Activated CD4-positive, alpha-beta T cell treated with anti-CD3 and anti-CD28 coated beads for 36 hours (primary cell): Measurements from ENCODE around the gene SLCO1A2. TPM values are rescaled to one million over a fixed set of nuclear protein-coding genes. Genes with fewer than 3 reads are reported as not detected.

Experiments
- ATAC-seq: fragments of 200-7000 bp; cut with Tn5 transposase; one replicate; pipeline ENCODE4 v1.10.0; 2021; ENCODE audit warnings: mild to moderate bottlenecking, moderate library complexity
- CTCF ChIA-PET: fragments of 350-600 bp; sonication (Branson Sonifier 250); formaldehyde crosslinking; loops from one replicate; lab custom pipeline; 2021; ENCODE audit warnings: antibody characterized with exemption; lab: Charles Lee
- POLR2A ChIA-PET: fragments of 350-600 bp; sonication (Branson Sonifier 250); formaldehyde crosslinking; loops from one replicate; lab custom pipeline; 2021; ENCODE audit warnings: antibody characterized with exemption, inconsistent platforms; lab: Charles Lee
- DNase-seq: peaks from one replicate; pipeline ENCODE4 v3.0.0-alpha.2; 2020
- H3K27ac Mint-ChIP-seq: one replicate; pipeline ENCODE4 v1.8.0; 2021; ENCODE audit warnings: mixed read lengths
- H3K27me3 Mint-ChIP-seq: one replicate; pipeline ENCODE4 v1.8.0; 2021; ENCODE audit warnings: mixed read lengths
- H3K36me3 Mint-ChIP-seq: one replicate; pipeline ENCODE4 v1.8.0; 2021; ENCODE audit warnings: low read depth, mixed read lengths
- H3K4me1 Mint-ChIP-seq: one replicate; pipeline ENCODE4 v1.8.0; 2021; ENCODE audit warnings: mixed read lengths
- H3K4me3 Mint-ChIP-seq: one replicate; pipeline ENCODE4 v1.8.0; 2021; ENCODE audit warnings: mild to moderate bottlenecking, moderate library complexity, mixed read lengths
- H3K9me3 Mint-ChIP-seq: one replicate; pipeline ENCODE4 v1.8.0; 2021; ENCODE audit warnings: low read depth, mixed read lengths
- intact Hi-C, 2 experiments: fragments of 100-400 bp; cut with DNase I in 1 of 2; cut with micrococcal nuclease in 1 of 2; formaldehyde crosslinking; loops; one replicate each; pipeline versions ENCODE4 v1.14.2 to v1.15.1; 2022 to 2024; cut with DNase I, micrococcal nuclease
- total RNA-seq, 2 experiments: library from RNA; stranded (reverse); gene quantifications; one replicate each; pipeline ENCODE4 v1.2.3, GENCODE V29; 2021

Gene SLCO1A2
- total RNA-seq, 2 experiments from 2014 or later = not detected

GRCh38 chr12:21257172-21257571 lies 77.5 kb downstream of the SLCO1A2 start:
- no peaks in the 10 kb centered on the region for H3K4me1 Mint-ChIP-seq
- no peak overlapping the region for H3K4me3 Mint-ChIP-seq
- H3K36me3 Mint-ChIP-seq = no peaks in the 10 kb centered on the region
- no peak overlapping the region for H3K27ac Mint-ChIP-seq
- intact Hi-C loops = no loop called here
- H3K9me3 Mint-ChIP-seq = peaks cover 8% of the 10 kb centered on the region
- CTCF ChIA-PET = no interaction called here
- no peak for ATAC-seq
- peaks cover 3% of the 10 kb centered on the region for H3K27me3 Mint-ChIP-seq
- POLR2A ChIA-PET = no interaction called here
- no peak for DNase-seq

DNA sequence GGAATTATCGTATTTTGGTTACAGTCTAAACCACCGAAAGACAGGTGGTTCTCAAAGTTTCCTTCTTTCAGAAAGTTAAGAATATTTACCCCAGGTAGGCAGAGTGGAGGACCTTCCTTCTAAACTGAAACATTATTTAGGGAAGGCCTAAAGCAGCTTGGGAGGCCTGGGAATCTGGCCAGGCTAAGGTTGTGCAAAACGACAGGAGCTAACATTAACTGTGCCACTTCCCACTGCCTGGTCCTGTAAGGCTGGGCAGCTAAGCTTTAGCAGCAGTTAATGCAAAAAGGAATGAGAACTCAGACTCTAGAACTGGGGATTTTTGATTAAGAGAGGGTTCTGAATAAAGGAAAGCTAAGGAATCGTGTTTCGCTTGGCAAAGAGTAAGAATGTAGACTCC lies 82.6 kb downstream of the SLCO1A2 start:
- Mint-ChIP-seq H3K4me3 (no peak overlapping the region), H3K4me1 (no peaks in the 10 kb centered on the region), H3K36me3 (no peaks in the 10 kb centered on the region), H3K27me3 (no peaks in the 10 kb centered on the region), H3K9me3 (peaks cover 2% of the 10 kb centered on the region), H3K27ac (no peak overlapping the region)
- DNase-seq (no peak), ATAC-seq (no peak)
- intact Hi-C loops = no loop called here
- ChIA-PET POLR2A (no interaction called here), CTCF (no interaction called here)

DNA sequence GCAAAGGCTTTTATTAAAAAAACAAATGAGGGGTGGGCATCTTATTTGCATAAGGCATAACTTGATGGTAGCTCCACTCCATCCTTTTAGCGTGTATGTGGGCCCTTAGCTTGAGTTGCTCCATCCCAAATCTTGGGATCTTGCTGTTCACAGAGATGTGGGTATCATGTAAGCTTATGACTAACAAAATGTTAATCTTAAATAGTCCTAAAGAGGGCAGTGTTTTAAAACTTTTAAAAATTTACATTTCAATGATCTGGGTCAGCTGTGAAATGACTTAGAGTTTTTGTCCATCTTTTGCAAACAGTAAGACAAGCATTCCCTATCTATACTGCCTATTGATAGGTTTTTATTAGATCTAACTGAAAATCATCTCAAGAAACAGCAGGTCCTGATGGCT lies 86.0 kb downstream of the SLCO1A2 start:
- POLR2A ChIA-PET = no interaction called here
- H3K27me3 Mint-ChIP-seq = no peaks in the 10 kb centered on the region
- no peak overlapping the region for H3K27ac Mint-ChIP-seq
- no peaks in the 10 kb centered on the region for H3K9me3 Mint-ChIP-seq
- ATAC-seq (no peak), DNase-seq (no peak)
- CTCF ChIA-PET = interaction anchor here (1.3 to 1.4 kb wide), 2 partner anchors 17 to 67 kb away, joined by 3 read pairs; no protein-coding TSS in a partner anchor
- intact Hi-C loops = loop anchor here (1.0 to 2.0 kb wide), 2 partner anchors 430 to 432 kb away; no protein-coding TSS in a partner anchor
- H3K36me3 Mint-ChIP-seq = no peaks in the 10 kb centered on the region
- H3K4me1 Mint-ChIP-seq = no peaks in the 10 kb centered on the region
- H3K4me3 Mint-ChIP-seq = no peak overlapping the region

DNA sequence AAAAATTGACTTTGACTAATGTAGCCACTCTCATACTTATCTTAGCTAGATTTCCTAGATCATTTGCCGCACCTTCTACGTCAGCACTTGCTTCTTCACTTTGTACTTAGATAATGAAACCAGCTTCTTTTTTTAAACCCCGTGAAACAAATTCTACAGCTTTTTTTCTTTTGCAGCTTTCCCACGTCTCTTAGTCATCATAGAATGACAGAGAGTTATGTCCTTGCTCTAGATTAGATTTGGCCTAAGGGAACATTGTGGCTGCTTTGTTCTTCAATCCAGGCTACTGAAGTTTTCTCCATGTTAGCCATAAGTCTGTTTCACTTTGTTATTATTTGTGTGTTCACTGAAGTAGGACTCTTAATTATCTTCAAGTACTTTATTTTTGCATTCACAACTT lies 94.9 kb downstream of the SLCO1A2 start:
- no peaks in the 10 kb centered on the region for H3K9me3 Mint-ChIP-seq
- peaks cover 4% of the 10 kb centered on the region for H3K27me3 Mint-ChIP-seq
- no peaks in the 10 kb centered on the region for H3K4me1 Mint-ChIP-seq
- intact Hi-C loops = no loop called here
- no peak for ATAC-seq
- no peak overlapping the region for H3K27ac Mint-ChIP-seq
- DNase-seq = no peak
- no peaks in the 10 kb centered on the region for H3K36me3 Mint-ChIP-seq
- H3K4me3 Mint-ChIP-seq = no peak overlapping the region
- POLR2A ChIA-PET = no interaction called here
- CTCF ChIA-PET = no interaction called here

- DNase-seq (no peak), ATAC-seq (no peak)
- Mint-ChIP-seq H3K27me3 (peaks cover 2% of the 10 kb centered on the region), H3K9me3 (no peaks in the 10 kb centered on the region), H3K36me3 (no peaks in the 10 kb centered on the region), H3K4me1 (no peaks in the 10 kb centered on the region), H3K27ac (no peak overlapping the region), H3K4me3 (no peak overlapping the region)
- ChIA-PET POLR2A (no interaction called here), CTCF (no interaction called here)
- intact Hi-C loops = no loop called here
Observed at GRCh38 chr12:21234395-21234794, 100.3 kb downstream of the SLCO1A2 start.

DNA sequence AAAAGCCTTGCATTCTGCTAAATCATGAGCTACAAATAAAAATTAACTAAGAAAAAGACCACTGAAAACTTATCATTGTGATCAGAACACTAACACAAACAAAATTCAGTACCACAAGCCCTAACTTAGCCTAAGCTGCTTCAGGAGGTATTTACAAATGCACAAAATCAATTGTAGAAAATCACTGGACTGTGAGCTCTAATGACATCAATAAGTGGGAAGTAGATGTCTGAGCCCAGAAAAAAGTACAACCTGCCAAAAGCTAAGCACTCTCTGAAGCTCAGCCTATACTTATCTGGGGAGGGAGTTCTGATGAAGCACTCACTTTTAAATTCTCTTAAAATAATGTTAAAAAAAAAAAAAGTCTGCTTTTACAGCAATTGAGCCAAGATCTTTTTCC lies 110.8 kb downstream of the SLCO1A2 start:
- no peak for ATAC-seq
- H3K27me3 Mint-ChIP-seq = no peaks in the 10 kb centered on the region
- H3K36me3 Mint-ChIP-seq = no peaks in the 10 kb centered on the region
- CTCF ChIA-PET = interaction anchor here (0.6 kb wide), 1 partner anchor 11 kb away, joined by 4 read pairs; no protein-coding TSS in a partner anchor
- H3K27ac Mint-ChIP-seq = no peak overlapping the region
- H3K4me3 Mint-ChIP-seq = no peak overlapping the region
- no peak for DNase-seq
- POLR2A ChIA-PET = no interaction called here
- intact Hi-C loops = no loop called here
- H3K4me1 Mint-ChIP-seq = no peaks in the 10 kb centered on the region
- no peaks in the 10 kb centered on the region for H3K9me3 Mint-ChIP-seq

GRCh38 chr12:21221778-21222177 lies 112.9 kb downstream of the SLCO1A2 start:
- intact Hi-C loops = no loop called here

GRCh38 chr12:21221072-21221471 lies 113.6 kb downstream of the SLCO1A2 start:
- no peaks in the 10 kb centered on the region for H3K27me3 Mint-ChIP-seq
- no peaks in the 10 kb centered on the region for H3K4me1 Mint-ChIP-seq
- H3K36me3 Mint-ChIP-seq = no peaks in the 10 kb centered on the region
- H3K9me3 Mint-ChIP-seq = no peaks in the 10 kb centered on the region
- intact Hi-C loops = no loop called here
- DNase-seq (no peak), ATAC-seq (no peak)
- ChIA-PET POLR2A (no interaction called here), CTCF (no interaction called here)
- H3K27ac Mint-ChIP-seq = no peak overlapping the region
- no peak overlapping the region for H3K4me3 Mint-ChIP-seq

More at GRCh38 chr12:21221778-21222177, 112.9 kb downstream of the SLCO1A2 start:
- ChIA-PET CTCF (no interaction called here), POLR2A (no interaction called here)
- Mint-ChIP-seq H3K4me3 (no peak overlapping the region), H3K4me1 (no peaks in the 10 kb centered on the region), H3K36me3 (no peaks in the 10 kb centered on the region), H3K9me3 (no peaks in the 10 kb centered on the region), H3K27me3 (no peaks in the 10 kb centered on the region), H3K27ac (no peak overlapping the region)
- DNase-seq (no peak), ATAC-seq (no peak)

DNA sequence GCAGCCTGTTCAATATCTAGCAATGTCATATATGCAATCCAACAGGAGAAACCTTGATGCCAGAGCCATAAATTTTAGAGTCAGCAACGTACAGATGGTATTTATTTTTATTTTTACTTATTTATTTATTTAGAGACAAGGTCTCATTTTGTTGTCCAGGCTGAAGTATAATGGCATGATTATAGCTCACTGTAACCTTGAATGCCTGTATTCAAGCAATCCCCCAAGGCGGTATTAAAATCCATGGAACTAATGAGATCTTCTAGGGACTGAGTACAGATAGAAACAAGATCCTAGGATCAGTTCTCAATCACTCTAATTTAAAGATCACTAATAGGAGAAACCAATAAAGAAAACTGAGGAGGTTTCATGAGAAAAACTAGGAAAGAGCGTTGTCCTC lies 114.5 kb downstream of the SLCO1A2 start:
- ChIA-PET CTCF (no interaction called here), POLR2A (no interaction called here)
- Mint-ChIP-seq H3K27me3 (no peaks in the 10 kb centered on the region), H3K9me3 (no peaks in the 10 kb centered on the region), H3K4me3 (no peak overlapping the region), H3K4me1 (no peaks in the 10 kb centered on the region), H3K27ac (no peak overlapping the region), H3K36me3 (no peaks in the 10 kb centered on the region)
- ATAC-seq (no peak), DNase-seq (no peak)
- intact Hi-C loops = no loop called here

GRCh38 chr12:21219206-21219605 lies 115.5 kb downstream of the SLCO1A2 start:
- POLR2A ChIA-PET = no interaction called here
- Mint-ChIP-seq H3K27ac (no peak overlapping the region), H3K9me3 (no peaks in the 10 kb centered on the region), H3K36me3 (no peaks in the 10 kb centered on the region), H3K4me1 (no peaks in the 10 kb centered on the region), H3K4me3 (no peak overlapping the region), H3K27me3 (no peaks in the 10 kb centered on the region)
- CTCF ChIA-PET = no interaction called here
- intact Hi-C loops = no loop called here
- no peak for DNase-seq
- no peak for ATAC-seq

Other genes with a start within 250 kb of the SLCO1A2 start
- not detected for gene SLCO1B1, start 203.7 kb downstream of the SLCO1A2 start, total RNA-seq
- gene IAPP, start 38.0 kb upstream of the SLCO1A2 start, total RNA-seq = not detected
- 10 to 100 TPM; 27.4 to 34.6 TPM for gene PYROXD1, start 102.7 kb upstream of the SLCO1A2 start, total RNA-seq
- 10 to 100 TPM; 64.4 to 92.8 TPM for gene RECQL, start 166.7 kb upstream of the SLCO1A2 start, total RNA-seq
- gene GOLT1B, start 166.9 kb upstream of the SLCO1A2 start, total RNA-seq = 10 to 100 TPM; 25.6 to 31.2 TPM
- under 1 TPM; 0.16 to 0.61 TPM for gene SPX, start 191.4 kb upstream of the SLCO1A2 start, total RNA-seq